GM21786 (cell line): ENCODE measurements around the gene RIOK1.
"Not testable (repeated sequence)": the region's sequence is repeated elsewhere in the genome, so short reads cannot be mapped to it uniquely, and the experiment has no call there.

Experiments used
- ATAC-seq: cut with Tn5 transposase; IDR thresholded peaks from one replicate; pipeline ENCODE4 v1.9.1; 2021; ENCODE audit not compliant: unreplicated experiment

The RIOK1 gene

DNA sequence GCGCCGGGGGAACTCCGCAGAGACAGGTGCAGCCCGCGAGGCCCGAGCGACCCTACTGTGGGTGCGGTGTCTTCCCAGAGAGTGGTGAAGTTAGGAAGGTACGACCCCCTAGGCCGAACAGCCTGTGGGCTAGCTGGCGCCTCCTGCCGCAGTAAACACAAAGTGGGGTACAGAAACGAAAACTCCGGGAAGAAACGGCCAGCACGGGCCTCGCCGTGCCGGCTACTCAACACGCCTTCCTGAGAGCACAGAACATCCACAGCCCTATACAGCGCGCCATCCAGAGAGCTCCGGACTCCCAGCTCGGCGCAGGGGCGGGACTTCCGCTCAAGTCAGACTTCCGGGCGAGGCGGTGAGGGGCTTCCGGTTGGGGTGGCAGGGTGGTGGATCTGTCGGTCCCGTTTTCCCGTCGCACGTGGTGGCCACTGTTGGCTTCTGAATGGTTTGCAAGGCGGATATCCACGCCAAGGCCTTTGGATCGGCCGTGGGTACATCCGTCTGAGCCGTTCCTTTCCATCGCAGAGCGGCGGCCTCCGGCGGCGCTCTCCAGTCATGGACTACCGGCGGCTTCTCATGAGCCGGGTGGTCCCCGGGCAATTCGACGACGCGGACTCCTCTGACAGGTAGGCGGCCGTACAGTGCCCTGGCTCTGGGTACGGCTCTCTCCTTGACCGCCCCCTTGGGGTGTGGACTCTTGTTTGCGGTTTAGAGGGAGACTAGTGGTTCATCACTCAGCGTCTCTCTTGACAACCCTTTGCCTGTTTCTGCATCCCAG is at the start of gene RIOK1, which contains the start of gene CAGE1:
RIOK1 (plus strand) TSS at position 358 of the 775 bp plus-strand sequence; CDS start at position 553, 195 bp downstream.
CAGE1 (minus strand) TSS at position 292 of the 775 bp plus-strand sequence. CDS start 2,569 bp downstream, outside the sequence.
- ATAC-seq, result peak; percentile 97

GRCh38 chr6:7341271-7341670 is 48.3 kb upstream of the RIOK1 start:
- no peak for ATAC-seq

- ATAC-seq, result peak; percentile 96
These were observed 47.4 kb upstream of the RIOK1 start for GRCh38 chr6:7341989-7342742.

- ATAC-seq, result no peak
These were observed 45.8 kb upstream of the RIOK1 start for GRCh38 chr6:7343546-7344475.

DNA sequence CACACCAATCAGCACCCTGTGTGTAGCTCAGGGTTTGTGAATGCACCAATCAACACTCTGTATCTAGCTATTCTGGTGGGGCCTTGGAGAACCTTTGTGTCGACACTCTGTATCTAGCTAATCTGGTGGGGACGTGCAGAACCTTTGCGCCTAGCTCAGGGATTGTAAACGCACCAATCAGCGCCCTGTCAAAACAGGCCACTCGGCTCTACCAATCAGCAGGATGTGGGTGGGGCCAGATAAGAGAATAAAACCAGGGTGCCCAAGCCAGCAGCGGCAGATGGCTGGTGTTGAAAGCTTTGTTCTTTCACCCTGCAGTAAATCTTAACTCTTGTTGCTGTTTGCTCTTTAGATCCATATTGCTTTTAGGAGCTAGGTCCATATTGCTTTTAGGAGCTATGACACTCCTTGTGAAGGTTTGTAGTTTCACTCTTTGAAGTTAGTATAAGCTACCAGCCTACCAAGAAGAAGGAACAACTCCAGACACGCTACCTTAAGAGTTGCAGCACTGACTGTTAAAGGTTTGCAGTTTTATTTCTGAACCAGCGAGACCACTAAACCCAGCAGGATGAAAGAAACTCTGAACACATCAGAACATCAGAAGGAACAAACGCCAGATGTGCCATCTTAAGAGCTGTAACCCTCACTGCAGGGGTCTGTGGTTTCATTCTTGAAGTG is 44.7 kb upstream of the RIOK1 start:
- ATAC-seq, result not testable (repeated sequence)

DNA sequence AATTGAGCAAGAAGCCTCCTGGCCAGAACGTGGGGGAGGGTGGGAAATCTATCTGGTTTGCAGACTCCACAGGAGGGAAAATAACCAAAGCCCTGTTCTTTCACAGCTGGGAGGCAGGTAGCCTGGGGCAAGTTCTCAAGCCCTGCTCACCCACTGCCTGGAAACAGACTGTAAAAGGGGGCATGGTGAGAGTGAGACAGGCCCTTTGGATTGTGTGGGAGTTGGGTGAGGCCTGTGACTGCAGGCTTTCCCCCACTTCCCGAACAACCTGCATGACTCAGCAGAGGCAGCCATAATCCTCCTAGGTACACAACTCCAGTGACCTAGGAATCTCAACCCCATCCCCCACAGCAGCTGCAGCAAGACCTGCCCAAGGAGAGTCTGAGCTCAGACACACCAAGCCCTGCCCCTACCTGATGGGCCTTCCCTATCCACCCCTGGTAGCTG is 42.0 kb upstream of the RIOK1 start:
- not testable (repeated sequence) for ATAC-seq

GRCh38 chr6:7350591-7350990 is 39.0 kb upstream of the RIOK1 start:
- not testable (repeated sequence) for ATAC-seq

DNA sequence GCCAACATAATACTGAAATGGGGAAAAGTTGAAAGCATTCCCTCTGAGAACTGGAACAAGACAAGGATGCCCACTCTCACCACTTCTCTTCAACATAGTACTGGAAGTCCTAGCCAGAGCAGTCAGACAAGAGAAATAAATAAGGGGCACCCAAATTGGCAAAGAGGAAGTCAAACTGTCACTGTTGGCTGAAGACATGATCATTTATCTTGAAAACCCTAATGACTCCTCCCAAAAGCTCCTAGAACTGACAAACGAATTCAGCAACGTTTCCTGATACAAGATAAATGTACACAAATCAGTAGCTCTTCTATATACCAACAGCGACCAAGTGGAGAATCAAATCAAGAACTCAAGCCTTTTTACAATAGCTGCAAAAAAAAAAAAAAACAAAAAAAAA is 37.7 kb upstream of the RIOK1 start:
- ATAC-seq, result not testable (repeated sequence)

- ATAC-seq, result no peak
These were observed 22.2 kb upstream of the RIOK1 start for GRCh38 chr6:7367408-7367807.

- no peak for ATAC-seq
These were observed 15.9 kb upstream of the RIOK1 start for GRCh38 chr6:7373739-7374138.

GRCh38 chr6:7377961-7378360 is 11.6 kb upstream of the RIOK1 start:
- ATAC-seq, result no peak

GRCh38 chr6:7378740-7379139 is 10.9 kb upstream of the RIOK1 start:
- no peak for ATAC-seq

DNA sequence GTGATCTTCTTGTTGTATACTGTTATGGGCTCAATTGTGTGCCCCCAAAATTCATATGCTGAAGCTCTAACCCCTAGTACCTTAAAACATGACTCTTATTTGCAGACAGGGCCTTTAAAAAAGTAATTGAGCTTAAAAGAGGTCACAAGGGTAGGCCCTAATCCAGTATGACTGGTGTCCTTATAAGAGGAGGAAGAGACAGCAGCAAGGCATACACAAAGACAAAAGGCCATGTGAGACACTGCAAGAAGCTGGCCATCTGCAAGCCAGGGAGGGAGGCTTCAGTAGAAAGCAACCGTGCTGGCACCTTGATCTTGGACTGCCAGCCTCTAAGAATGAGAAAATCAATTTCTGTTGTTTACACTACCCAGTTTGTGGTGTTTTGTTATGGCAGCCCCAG is 8.5 kb upstream of the RIOK1 start:
- ATAC-seq, result no peak

DNA sequence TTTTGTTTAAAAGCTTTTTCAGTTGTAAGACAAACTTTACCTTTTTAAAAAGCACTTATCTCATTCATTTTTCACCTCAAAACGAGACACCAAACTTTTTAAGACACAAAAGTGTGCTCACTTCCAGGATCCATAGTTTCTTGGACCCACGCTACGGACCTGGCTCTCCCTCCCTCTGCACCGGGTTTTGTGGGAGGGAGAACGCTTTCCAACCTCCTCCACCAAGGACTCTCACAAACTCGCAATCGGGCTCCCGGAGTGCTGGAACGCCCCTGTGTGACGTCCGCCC is 502 bp upstream of the RIOK1 start:
- ATAC-seq, result no peak

- peak; percentile 8 for ATAC-seq
These were observed 744 bp downstream of the RIOK1 start for GRCh38 chr6:7390226-7390878.

DNA sequence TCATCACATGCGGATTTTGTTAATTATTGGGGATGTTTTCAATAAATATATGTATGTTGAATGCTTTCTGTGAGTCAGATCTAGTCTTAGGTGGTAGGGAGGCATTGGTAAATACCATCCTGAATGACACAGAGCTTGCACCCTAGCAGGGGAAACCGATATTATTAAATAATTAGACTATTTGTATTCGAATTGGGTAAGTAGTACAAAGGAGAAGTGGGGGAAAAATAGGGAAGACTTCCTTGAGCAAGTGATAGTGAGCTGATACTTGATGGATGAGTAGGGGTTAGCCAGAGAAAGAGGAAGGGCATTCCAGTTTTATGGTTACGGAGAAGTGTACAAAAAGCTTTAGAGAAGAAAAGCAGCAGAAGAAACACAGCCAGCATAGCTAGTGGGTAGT is 1.5 kb downstream of the RIOK1 start:
- no peak for ATAC-seq

DNA sequence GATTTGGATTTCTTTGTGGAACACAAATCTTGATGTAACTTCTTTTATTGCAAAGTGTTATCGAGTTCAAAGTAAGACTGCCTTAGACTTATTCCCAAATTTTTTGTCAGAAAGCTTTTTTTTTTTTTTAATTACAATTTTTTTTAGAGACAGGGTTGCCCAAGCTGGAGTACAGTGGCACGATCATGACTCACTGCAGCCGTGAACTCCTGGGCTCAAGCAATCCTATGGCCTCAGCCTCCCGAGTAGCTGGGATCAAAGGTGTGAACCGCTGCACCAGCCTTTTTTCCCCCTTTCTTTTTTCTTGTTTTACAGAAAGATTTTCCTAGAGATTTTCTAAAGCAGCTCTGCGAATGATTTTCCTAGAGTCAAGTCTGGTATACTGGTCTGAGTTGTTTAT is 2.8 kb downstream of the RIOK1 start:
- no peak for ATAC-seq

DNA sequence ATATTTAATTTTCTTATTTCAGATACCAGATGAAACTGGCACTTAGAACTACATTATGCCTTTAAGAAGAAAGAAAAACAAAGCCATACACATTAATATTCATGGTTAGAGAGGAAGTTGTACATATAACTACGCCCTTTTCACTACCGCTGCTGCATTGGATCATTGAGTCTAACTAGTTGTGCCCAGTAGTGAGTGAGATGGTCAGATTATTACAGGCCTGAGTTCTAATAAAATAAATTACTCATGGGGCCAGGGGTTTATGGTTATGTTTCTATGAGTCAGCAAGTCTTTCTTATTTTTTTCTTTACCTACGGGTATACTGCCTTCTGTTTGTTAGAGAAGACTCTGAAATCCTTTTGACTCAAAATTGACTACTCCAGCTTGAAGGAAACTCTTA is 11.5 kb downstream of the RIOK1 start:
- no peak for ATAC-seq

DNA sequence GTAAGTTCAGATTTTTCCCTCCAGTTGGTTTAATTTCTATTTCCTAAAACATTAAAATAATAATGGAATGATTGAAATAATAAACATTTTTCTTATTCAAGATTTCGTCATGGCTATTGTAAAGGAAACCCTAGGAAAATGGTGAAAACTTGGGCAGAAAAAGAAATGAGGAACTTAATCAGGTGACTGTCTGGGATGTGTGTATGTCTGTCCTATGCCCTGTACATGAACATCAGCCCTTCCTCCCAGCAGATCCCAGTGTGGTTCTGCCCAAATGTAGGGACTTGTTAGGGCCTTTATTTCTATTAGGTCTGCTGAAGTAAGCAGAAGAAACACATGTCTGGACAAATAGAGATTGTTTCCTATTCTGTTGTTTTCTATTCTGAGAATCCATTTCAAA is 13.1 kb downstream of the RIOK1 start:
- no peak for ATAC-seq

DNA sequence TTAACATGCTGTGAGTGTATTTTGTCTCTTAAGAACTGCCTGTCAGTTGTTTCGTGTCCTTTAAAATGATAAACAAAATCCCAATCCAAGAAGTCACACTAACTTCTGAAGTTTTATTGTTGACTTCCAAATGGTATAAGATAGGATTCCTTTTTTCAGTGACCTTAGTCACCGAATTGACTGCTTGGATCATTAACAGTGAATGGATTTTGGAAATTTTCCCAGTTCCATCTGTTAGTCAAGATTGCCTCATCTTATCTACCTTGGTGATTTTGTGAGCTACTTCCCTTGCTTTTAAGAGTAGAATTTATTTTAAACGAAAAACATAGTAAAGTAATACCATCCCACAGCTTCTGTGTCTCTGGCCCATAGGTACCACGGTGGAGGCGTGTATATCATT is 14.9 kb downstream of the RIOK1 start:
- ATAC-seq, result no peak
